Naive thymus-derived CD8-positive, alpha-beta T cell (primary cell): Measurements from ENCODE around the gene TGFBR3. TPM values are rescaled to one million over a fixed set of nuclear protein-coding genes. Genes with fewer than 3 reads are reported as not detected.

Experiments
- ATAC-seq, 2 donors: fragments of 150-1000 bp; cut with Tn5 transposase in 1 of 2; sonication (Bioruptor Pico), chemical (Tn5 transposase) in 1 of 2; 1 replicate in 1 of 2; 2 replicates in 1 of 2; pipeline ENCODE4 v1.10.0; 2021; ENCODE audit warnings: mild to moderate bottlenecking in 2 of 2, moderate library complexity in 2 of 2
- POLR2A ChIA-PET: fragments of 350-600 bp; sonication (Branson Sonifier 250); formaldehyde crosslinking; loops from one replicate; lab custom pipeline; 2021; ENCODE audit warnings: antibody characterized with exemption; lab: Charles Lee
- DNase-seq, 10 donors: peaks; one replicate each; pipeline versions ENCODE4 v3.0.0 to v3.0.0-alpha.2; 2020 to 2022
- H3K27ac Mint-ChIP-seq, 10 donors: one replicate each; pipeline ENCODE4 v1.8.0; 2020 to 2022; ENCODE audit warnings: mild to moderate bottlenecking in 10 of 10, mixed read lengths in 10 of 10, moderate library complexity in 4 of 10, inconsistent platforms in 1 of 10
- H3K27me3 Mint-ChIP-seq, 5 donors: one replicate each; pipeline ENCODE4 v1.8.0; 2021 to 2022; ENCODE audit warnings: mixed read lengths in 5 of 5
- H3K36me3 Mint-ChIP-seq, 3 donors: one replicate each; pipeline ENCODE4 v1.8.0; 2020 to 2022; ENCODE audit warnings: mixed read lengths in 3 of 3, mild to moderate bottlenecking in 2 of 3, inconsistent platforms in 1 of 3
- H3K4me1 Mint-ChIP-seq, 4 donors: one replicate each; pipeline ENCODE4 v1.8.0; 2021 to 2022; ENCODE audit warnings: mixed read lengths in 4 of 4
- H3K4me3 Mint-ChIP-seq, 10 donors: one replicate each; pipeline ENCODE4 v1.8.0; 2020 to 2022; ENCODE audit warnings: mild to moderate bottlenecking in 10 of 10, mixed read lengths in 10 of 10, moderate library complexity in 6 of 10, inconsistent platforms in 1 of 10
- H3K9me3 Mint-ChIP-seq, 9 donors: one replicate each; pipeline ENCODE4 v1.8.0; 2020 to 2022; ENCODE audit warnings: mixed read lengths in 9 of 9, mild to moderate bottlenecking in 3 of 9, inconsistent platforms in 1 of 9, moderate library complexity in 1 of 9
- polyA plus RNA-seq, 3 donors: library from polyadenylated mRNA; unstranded; fragments of 300-500 nt; fragmentation: Illumina TruSeq; gene quantifications; one replicate each; pipeline ENCODE4 v1.2.3, GENCODE V29; 2021
- total RNA-seq, 8 experiments: library from RNA in 2 of 8; stranded (reverse) in 2 of 8; gene quantifications; one replicate each; pipeline ENCODE4 v1.2.3 and lab custom pipeline; 2021 to 2026

TGFBR3 gene
- total and polyA plus RNA-seq, 5 experiments from 2014 or later: 6.1 to 67.6 (median 11.6) TPM

DNA sequence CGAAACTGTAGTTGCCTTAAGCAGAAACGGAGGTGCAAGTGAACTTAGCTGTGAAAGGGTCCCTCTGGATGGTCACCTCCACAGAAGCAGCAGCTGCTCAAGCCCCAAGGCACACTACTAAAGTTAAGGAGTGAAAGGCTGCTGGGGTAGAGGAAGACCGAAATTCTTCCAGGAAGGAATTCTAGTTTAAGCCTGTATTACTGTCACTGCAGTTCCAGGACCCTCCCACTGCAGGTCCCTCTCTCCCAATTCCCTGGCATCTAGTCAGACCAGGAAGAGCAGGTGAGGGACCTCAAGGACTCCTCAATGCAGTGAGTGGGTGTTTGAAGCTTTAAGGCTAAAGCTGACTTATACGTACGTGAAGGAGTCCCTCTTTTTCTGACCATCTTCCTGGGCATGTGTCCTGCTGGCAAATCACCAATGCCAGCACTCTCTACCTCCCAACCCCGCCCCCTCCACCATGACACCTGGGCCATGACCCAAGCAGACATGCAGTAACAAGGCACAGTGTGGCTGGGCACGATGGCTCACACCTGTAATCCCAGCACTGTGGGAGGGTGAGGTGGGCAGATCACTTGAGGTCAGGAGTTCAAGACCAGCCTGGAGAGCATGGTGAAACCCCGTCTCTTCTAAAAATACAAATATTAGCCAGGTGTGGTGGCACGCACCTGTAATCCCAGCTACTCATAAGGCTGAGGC is 57.2 kb downstream of the TGFBR3 start:
- no peaks in the 10 kb centered on the region for H3K27me3 Mint-ChIP-seq
- ATAC-seq: no peak
- no peak for DNase-seq
- peak overlapping the region in 2 of 10 donors; percentile 15 to 54 for H3K27ac Mint-ChIP-seq
- peaks cover 0 to 2% (median 0%) of the 10 kb centered on the region in 3 donors for H3K36me3 Mint-ChIP-seq
- peaks cover 13 to 43% (median 20%) of the 10 kb centered on the region in 4 donors for H3K4me1 Mint-ChIP-seq
- no peak overlapping the region for H3K4me3 Mint-ChIP-seq
- no peaks in the 10 kb centered on the region for H3K9me3 Mint-ChIP-seq
- POLR2A ChIA-PET: interaction anchor here (0.6 kb wide), 1 partner anchor 200 kb away, joined by 3 read pairs; no protein-coding TSS in a partner anchor

DNA sequence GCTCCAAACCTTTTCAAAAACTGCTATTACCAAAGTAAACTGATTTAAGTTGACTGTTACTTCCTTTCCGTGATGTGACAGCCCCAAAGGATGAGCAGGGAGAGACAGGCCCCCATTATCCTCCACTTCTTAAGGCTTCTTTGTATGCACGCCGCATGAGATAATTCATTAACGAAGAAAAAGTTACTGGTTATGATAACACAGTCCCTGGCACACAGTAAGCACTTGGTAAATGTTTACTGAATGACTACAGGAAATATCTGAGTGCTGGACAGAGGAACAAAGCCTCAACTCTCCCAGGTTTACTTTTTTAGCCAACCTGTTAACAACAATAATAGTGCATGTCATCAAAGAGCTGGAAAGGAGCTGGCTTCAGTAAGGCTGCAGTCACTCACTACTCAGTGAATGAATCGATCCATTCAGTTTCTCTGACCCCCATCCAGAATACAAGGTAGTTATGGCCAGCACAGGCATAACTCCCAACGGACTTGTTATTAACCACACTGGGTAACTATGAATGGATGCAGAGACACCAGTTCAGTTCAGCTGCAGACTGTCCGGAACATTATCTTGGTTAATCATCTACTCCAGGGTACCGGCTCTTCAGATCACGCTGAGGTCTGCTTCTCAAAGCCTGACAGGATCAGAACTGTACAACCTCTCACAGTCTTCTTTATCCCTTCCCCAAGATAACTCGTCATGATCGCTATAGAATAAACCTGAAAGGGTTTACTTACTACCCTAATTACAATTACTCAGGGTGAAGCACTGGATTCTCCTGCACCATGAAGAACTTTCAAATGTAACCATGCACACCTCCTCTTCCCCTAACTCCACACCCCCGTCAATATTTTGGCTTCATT is 58.3 kb downstream of the TGFBR3 start:
- no peaks in the 10 kb centered on the region for H3K36me3 Mint-ChIP-seq
- POLR2A ChIA-PET: no interaction called here
- peaks cover 13 to 43% (median 20%) of the 10 kb centered on the region in 4 donors for H3K4me1 Mint-ChIP-seq
- no peaks in the 10 kb centered on the region for H3K9me3 Mint-ChIP-seq
- H3K27me3 Mint-ChIP-seq: no peaks in the 10 kb centered on the region
- DNase-seq (no peak), ATAC-seq (no peak)
- H3K27ac Mint-ChIP-seq: peak overlapping the region in 3 of 10 donors; percentile 15 to 46 (median 45)
- H3K4me3 Mint-ChIP-seq: no peak overlapping the region

DNA sequence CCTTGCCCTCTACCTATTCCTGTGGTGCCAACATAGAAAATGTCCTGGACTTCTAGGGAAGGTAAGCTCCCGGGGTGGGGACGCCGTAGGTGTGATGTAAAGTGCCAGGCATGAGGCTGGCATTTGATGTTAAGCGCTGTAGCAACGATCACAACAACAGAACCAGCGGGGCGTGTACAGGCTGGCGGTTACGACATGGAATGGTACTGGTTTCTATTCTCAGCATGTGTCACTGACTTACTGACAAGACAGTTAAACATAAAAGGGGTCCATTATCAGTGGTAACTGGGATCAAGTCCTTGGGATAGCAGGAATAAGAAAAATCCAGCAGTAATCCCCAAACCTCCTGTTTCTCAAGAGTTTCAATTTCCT is 58.9 kb downstream of the TGFBR3 start:
- no peaks in the 10 kb centered on the region for H3K27me3 Mint-ChIP-seq
- ATAC-seq: no peak

DNA sequence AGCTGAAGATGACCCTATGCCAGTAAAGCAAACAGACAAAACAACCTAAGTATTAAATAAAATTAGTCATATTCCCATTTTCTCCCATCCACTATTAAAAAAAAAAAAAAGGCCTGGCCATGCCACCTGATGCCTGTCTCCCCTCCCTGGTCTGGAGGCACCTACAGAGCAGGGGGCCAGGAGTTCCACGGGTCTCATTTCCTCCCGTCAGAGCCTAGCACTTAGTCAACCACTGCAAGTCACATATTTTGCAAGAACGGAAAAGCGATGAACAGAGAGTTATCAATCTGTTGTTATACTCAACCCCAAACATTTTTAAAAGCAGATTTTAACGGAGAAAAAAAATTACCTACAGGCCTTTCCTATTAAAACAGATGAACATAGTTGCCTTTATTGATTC is 59.3 kb downstream of the TGFBR3 start:
- H3K9me3 Mint-ChIP-seq: no peaks in the 10 kb centered on the region
- H3K4me1 Mint-ChIP-seq: peaks cover 13 to 48% (median 23%) of the 10 kb centered on the region in 4 donors
- peak overlapping the region in 4 of 10 donors; percentile 28 to 68 (median 44) for H3K27ac Mint-ChIP-seq
- no peaks in the 10 kb centered on the region for H3K36me3 Mint-ChIP-seq
- no peaks in the 10 kb centered on the region for H3K27me3 Mint-ChIP-seq
- no peak overlapping the region for H3K4me3 Mint-ChIP-seq
- POLR2A ChIA-PET: no interaction called here
- DNase-seq: no peak
- ATAC-seq: no peak

More for the DNA sequence above, 58.9 kb downstream of the TGFBR3 start:
- H3K4me3 Mint-ChIP-seq: no peak overlapping the region
- DNase-seq: no peak
- peaks cover 13 to 44% (median 20%) of the 10 kb centered on the region in 4 donors for H3K4me1 Mint-ChIP-seq
- H3K27ac Mint-ChIP-seq: peak overlapping the region in 4 of 10 donors; percentile 29 to 81 (median 32)
- POLR2A ChIA-PET: no interaction called here
- no peaks in the 10 kb centered on the region for H3K36me3 Mint-ChIP-seq
- no peaks in the 10 kb centered on the region for H3K9me3 Mint-ChIP-seq

DNA sequence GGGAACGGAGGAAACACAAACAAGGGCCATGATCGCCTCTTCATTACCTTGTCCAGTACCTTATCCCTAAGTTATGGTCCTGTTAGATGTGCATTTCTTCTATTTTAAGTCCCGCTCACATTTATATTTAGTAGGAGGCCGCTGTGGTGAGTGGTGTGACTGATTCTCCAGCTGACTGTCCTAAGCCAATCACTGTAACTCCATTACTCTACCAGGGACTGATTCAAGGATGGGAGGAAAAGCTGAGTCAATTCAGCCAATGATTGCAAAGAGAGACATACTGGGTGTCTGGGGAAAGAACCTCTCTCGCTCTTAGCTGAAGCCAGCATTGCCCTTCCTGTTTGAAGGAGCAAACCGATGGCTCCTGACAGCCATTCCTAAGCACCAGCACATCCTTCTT is 59.7 kb downstream of the TGFBR3 start:
- no peaks in the 10 kb centered on the region for H3K36me3 Mint-ChIP-seq
- peak overlapping the region in 4 of 10 donors; percentile 8 to 58 (median 29) for H3K27ac Mint-ChIP-seq
- no peak for ATAC-seq
- POLR2A ChIA-PET: no interaction called here
- no peak overlapping the region for H3K4me3 Mint-ChIP-seq
- H3K9me3 Mint-ChIP-seq: no peaks in the 10 kb centered on the region
- peaks cover 14 to 47% (median 24%) of the 10 kb centered on the region in 4 donors for H3K4me1 Mint-ChIP-seq
- no peaks in the 10 kb centered on the region for H3K27me3 Mint-ChIP-seq
- no peak for DNase-seq

DNA sequence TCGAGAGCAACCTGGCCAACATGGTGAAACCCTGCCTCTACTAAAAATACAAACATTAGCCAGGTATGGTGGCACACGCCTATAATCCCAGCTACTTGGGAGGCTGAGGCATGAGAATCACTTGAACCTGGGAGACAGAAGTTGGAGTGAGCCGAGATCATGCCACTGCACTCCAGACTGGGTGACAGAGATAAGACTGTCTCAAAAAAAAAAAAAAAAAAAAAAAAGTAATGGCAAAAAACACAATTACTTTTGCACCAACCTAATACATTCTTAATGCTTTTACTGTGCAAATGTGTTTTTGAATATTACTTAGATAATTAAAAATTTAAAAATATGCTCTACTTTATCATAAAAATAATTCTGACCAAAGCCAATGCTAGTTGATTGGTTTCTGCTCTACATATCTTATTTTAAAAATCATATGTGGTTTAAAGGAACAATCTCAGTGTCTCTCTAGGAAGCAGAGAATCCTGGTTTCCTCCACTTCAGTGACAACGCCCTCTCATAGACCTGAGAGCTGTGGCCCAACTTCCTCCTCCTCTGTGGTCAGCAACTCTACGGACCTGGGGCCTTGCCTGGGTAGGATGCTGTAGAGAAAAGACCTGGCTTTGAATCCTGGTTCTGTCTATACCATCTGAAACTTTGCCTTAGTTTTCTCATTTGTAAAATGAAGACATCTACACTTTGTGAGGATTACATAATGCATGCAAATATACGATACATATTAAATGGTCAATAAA is 64.7 kb downstream of the TGFBR3 start:
- DNase-seq (no peak), ATAC-seq (no peak)
- POLR2A ChIA-PET: interaction anchor here (0.7 kb wide), 1 partner anchor 491 kb away, joined by 3 read pairs; no protein-coding TSS in a partner anchor
- Mint-ChIP-seq H3K36me3 (no peaks in the 10 kb centered on the region), H3K4me3 (no peak overlapping the region), H3K27ac (peak overlapping the region in 3 of 10 donors; percentile 4 to 79 (median 51)), H3K9me3 (no peaks in the 10 kb centered on the region), H3K4me1 (peaks cover 2 to 42% (median 12%) of the 10 kb centered on the region in 4 donors), H3K27me3 (no peaks in the 10 kb centered on the region)

DNA sequence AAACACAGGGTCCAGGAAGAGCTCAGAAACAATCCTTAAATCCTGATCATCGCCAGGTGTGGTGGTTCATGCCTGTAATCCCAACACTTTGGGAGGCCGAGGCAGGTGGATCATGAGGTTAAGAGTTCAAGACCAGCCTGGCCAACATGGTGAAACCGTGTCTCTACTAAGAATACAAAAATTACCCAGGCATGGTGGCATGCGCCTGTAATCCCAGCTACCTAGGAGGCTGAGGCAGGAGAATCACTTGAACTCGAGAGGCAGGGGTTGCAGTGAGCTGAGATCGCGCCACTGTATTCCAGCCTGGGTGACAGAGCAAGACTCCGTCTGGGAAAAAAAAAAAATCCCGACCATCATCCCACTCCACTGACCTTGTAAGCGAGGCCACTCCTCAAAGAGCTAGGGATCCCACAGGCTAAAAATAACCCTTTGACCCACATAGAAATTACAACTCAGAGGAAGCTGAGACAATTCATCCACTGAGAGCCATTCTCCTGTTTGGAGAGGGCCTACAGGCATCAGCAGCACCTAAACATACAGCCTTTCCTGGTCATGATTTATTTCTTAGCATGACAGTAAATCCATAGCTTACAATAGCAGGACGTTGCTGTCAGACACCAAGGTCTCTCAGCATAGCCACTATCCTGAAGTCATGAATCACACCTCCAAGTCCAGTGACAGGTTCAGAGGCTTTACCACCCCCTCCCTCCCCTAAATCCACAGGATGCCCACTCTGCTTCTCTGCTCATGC is 66.7 kb downstream of the TGFBR3 start:
- Mint-ChIP-seq H3K9me3 (no peaks in the 10 kb centered on the region), H3K4me3 (no peak overlapping the region), H3K4me1 (peaks cover 2 to 41% (median 16%) of the 10 kb centered on the region in 4 donors), H3K36me3 (no peaks in the 10 kb centered on the region), H3K27ac (peak overlapping the region in 4 of 10 donors; percentile 2 to 37 (median 16)), H3K27me3 (no peaks in the 10 kb centered on the region)
- DNase-seq (no peak), ATAC-seq (no peak)
- POLR2A ChIA-PET: no interaction called here

DNA sequence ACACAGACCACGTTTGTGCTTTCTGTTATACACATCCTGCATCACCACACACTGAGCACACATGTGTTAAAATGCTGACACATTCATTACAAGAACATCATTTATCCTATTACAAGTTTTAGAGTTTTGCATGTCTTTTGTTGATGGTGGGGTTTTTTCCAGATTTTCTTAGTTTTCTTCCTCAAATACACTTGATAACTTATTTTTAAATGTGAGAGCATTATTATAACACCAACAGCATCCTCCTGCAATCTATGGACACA is 67.3 kb downstream of the TGFBR3 start:
- H3K4me3 Mint-ChIP-seq: no peak overlapping the region
- peaks cover 2 to 43% (median 16%) of the 10 kb centered on the region in 4 donors for H3K4me1 Mint-ChIP-seq
- no peak for ATAC-seq
- H3K36me3 Mint-ChIP-seq: no peaks in the 10 kb centered on the region
- POLR2A ChIA-PET: no interaction called here
- H3K27me3 Mint-ChIP-seq: no peaks in the 10 kb centered on the region
- peak overlapping the region in 2 of 10 donors; percentile 2 to 56 for H3K27ac Mint-ChIP-seq
- DNase-seq: no peak
- no peaks in the 10 kb centered on the region for H3K9me3 Mint-ChIP-seq

DNA sequence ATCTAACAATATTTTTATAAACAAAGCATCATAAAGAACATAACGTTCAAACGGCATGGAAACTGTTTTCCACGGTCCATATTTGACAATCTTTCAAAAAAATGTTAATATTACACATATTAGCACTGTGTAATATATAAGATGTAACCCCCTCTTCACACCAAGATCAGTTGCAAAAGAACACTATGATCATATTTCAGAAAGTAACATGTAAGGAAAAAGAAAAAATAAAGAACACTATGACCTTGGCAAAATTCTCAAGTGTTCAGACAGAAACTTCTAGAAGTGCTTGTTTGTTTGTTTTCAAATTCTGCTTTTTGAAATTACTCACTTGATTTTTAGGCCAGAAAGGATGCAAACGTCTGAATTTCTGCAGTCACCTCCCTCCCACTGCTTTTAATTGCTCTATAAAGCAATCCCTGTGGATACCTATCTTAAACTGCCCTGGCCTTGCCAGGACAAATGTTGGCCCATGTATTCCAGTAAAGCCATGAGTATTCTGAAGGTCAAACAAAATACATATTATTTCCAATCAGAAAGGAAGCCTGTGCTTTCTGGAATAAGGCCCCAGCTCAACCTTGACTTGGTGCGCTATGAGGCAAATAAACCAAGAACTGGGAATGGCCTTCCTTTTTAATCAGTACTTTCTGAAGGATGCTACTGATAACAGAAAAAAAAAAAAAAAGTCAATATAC is 68.6 kb downstream of the TGFBR3 start:
- H3K27ac Mint-ChIP-seq: peak overlapping the region in 2 of 10 donors; percentile 12 to 55
- no peaks in the 10 kb centered on the region for H3K9me3 Mint-ChIP-seq
- peaks cover 2 to 51% (median 18%) of the 10 kb centered on the region in 4 donors for H3K4me1 Mint-ChIP-seq
- DNase-seq (no peak), ATAC-seq (no peak)
- POLR2A ChIA-PET: interaction anchor here (0.7 kb wide), 2 partner anchors 8 to 12 kb away, joined by 3 read pairs; no protein-coding TSS in a partner anchor
- no peaks in the 10 kb centered on the region for H3K27me3 Mint-ChIP-seq
- H3K36me3 Mint-ChIP-seq: no peaks in the 10 kb centered on the region
- no peak overlapping the region for H3K4me3 Mint-ChIP-seq

DNA sequence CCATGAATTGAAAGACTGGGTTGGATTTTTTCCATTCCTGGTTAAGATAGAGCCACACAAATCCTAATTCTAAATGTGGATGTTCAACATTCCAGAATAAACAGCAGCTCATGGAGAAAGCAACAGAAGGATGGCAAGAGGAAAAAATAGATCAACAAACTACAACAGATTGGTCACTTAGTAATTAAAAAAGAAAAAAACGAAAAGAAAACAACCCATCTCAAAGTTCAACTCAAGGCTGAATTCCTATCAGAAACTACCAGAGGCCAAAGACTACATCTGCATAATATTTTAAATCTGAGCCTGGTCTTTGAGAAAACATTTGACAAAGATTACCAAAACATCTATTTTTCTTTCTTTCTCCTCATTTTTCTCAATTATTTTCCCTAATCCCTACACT is 69.9 kb downstream of the TGFBR3 start:
- ATAC-seq (no peak), DNase-seq (no peak)
- POLR2A ChIA-PET: no interaction called here
- Mint-ChIP-seq H3K27ac (peak overlapping the region in 1 of 10 donors; percentile 27), H3K27me3 (no peaks in the 10 kb centered on the region), H3K4me1 (peaks cover 0 to 52% (median 18%) of the 10 kb centered on the region in 4 donors), H3K4me3 (no peak overlapping the region), H3K36me3 (no peaks in the 10 kb centered on the region), H3K9me3 (no peaks in the 10 kb centered on the region)

DNA sequence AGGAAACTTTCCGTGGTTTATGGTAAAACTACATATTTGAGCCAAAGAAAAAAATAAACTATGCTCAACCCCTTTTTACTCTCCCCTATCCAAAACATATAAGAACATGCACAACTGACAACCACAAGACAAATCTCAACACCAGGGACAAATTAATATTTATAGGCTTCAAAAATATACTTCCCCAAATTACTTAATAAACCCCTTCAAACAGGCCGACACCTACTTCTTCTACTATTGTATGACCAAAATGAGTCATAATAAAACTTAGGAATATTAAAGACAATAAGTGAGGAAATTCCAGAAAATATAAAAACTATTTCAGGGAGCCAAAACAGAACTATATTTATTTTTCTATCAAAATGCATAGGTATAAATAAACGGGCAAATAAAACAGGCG is 71.5 kb downstream of the TGFBR3 start:
- no peak for DNase-seq
- H3K27me3 Mint-ChIP-seq: no peaks in the 10 kb centered on the region
- H3K4me1 Mint-ChIP-seq: peaks cover 2 to 58% (median 29%) of the 10 kb centered on the region in 4 donors
- no peaks in the 10 kb centered on the region for H3K36me3 Mint-ChIP-seq
- POLR2A ChIA-PET: interaction anchor here (1.0 kb wide), 1 partner anchor 10 kb away, joined by 5 read pairs; no protein-coding TSS in a partner anchor
- no peaks in the 10 kb centered on the region for H3K9me3 Mint-ChIP-seq
- H3K4me3 Mint-ChIP-seq: no peak overlapping the region
- ATAC-seq: no peak
- H3K27ac Mint-ChIP-seq: peak overlapping the region in 2 of 10 donors; percentile 0 to 81
